MM.1S (cell line): ENCODE measurements around the gene ZNF491.

Experiments used
- CTCF ChIP-seq: fragments of 300-600 bp; sonication (generic); IDR thresholded peaks from 2 replicates; pipeline ENCODE4 v1.5.1; 2016; ENCODE audit warnings: antibody characterized with exemption, low read length, mixed read lengths
- EZH2phosphoT487 ChIP-seq: fragments of 300-600 bp; sonication (generic); IDR thresholded peaks from 2 replicates; pipeline ENCODE4 v1.6.1; 2018; ENCODE audit warnings: antibody characterized with exemption, low read length

DNA sequence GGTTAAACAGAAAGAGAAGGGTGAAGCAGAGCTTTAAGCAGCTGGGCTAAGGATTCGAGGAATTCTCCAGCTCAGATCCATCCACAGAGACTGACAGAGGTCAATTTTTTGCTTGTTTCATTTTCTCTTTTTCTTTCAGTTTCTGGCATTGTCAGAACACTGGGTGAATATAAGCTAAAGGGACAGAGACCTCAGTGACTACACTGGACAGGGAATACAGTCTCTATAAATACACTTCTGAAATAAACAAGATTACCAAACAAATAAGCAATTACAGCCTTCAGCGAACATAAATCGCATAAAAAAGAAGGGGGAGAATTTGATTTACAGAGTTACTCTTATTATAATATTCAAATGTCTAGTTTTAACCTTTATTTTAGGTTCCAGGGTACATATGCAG lies 35.2 kb upstream of the ZNF491 start:
- TF ChIP-seq CTCF (no peak), EZH2phosphoT487 (no peak)
